LoVo (cell line): Measurements from ENCODE around the gene BIN2.
A peak's percentile ranks its signal among the peaks of the same experiment; 100 is the strongest.
"Not testable (repeated sequence)": the region's sequence is repeated elsewhere in the genome, so short reads cannot be mapped to it uniquely, and the experiment has no call there.

Experiments used
- DNase-seq: peaks from one replicate; pipeline ENCODE4 v3.0.0-alpha.2; 2016; ENCODE audit warnings: low spot score

BIN2 gene

DNA sequence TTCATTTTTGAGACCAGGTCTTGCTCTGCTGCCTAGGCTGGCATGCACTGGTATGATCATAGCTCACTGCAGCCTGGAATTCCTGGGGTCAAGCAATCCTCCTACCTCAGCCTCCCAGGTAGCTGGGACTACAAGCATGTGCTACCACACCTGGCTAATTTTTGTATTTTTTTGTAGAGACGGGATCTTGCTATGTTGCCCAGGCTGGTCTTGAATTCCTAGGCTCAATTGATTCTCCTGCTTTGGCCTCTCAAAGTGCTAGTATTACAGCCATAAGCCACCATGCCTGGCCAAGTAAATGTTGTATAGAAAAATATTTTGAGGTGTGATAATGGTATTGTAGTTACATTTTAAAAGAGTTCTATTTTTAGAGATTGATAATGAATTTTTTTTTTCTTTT lies 12.6 kb downstream of the BIN2 start:
- DNase-seq: no peak

DNA sequence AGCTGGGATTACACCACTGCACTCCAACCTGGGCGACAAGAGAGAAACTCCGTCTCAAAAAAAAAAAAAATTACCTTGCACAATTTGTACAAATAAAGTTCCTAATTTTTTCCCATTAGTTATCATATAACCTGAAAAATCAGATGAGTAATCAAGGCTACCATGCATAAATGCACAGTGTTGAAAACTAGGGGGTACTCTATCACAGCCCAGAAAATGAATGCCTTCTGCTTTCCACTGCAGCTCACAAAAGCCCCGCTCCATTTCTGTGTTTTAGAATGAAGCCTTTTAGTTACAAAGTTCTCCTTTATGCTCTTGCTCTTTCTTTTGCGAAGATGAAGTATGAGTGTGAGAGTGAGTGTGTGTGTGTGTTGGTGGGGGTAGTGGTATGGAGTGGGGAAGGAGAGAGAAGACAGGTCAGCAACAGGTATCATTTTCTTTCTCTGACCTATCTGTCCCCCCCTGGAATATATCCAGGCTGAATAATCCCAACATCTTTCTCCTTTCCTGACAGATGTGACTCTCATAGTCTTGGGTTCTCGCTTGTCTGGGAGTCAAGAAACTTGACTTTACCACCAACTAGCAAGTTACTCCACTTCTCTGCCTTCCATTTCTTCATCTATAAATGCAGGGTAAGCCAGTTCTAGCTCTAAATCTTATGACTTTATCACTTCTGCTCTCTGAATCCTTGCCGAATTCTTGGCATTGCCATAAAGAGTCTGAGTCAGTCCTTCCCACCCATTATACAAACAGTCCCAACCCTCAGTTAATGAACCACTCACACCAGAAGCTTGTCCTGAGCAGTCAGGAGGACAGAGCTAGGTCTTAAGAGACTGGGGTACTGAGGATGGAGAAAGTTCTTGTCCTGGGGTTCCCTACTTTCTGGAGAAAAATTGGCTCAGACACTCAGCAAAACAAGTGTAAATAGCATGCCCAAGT lies 16.1 kb downstream of the BIN2 start:
- DNase-seq: peak; percentile 94

DNA sequence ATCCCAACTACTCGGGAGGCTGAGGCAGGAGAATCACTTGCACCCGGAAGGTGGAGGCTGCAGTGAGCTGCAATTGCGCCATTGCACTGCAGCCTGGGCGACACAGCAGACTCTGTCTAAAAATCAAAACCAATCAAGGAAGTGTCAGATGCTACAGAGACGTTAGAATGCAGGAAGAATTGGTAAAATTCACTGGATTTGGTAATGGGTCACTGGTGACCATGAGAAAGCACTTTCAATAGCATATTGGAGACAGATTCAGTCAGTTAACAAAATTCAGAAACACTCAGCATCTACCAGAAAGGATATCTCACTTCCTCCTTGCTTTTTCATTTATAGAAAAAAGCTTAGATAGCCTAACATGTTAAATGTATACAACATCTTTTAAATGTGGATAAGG lies 17.5 kb downstream of the BIN2 start:
- no peak for DNase-seq

DNA sequence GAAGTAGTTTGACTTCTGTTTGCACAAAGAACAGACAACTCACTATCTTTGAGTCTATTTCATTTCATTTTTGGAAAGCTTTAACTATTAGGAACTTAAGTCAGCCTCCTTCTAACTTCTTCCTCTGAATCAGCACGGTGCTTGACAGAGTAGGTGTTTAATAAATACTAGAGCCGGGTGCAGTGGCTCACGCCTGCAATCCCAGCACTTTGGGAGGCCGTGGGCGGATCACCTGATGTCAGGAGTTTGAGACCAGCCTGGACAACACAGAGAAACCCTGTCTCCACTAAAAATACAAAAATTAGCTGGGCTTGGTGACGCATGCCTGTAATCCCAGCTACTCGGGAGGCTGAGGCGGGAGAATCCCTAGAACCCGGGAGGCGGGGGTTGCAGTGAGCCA lies 23.2 kb downstream of the BIN2 start:
- not testable (repeated sequence) for DNase-seq

DNA sequence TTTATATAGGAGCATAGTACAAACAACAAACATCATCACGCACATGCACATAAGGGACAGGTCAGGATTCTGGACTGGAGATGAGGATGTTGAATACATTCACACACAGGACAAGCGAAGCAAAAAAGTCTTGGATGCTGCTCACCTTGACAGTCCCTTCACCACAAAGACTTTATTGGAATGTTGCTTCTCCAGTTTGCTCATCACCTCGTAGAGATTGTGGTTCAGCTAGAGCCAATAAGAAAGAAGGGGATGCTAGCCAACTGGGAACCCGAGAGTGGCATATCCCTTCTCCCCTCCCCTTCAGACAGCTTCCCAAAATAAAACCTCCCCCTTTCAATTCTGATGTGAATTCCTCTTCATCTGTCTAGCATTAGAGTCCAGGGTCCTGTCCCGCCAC lies 28.3 kb downstream of the BIN2 start:
- no peak for DNase-seq

DNA sequence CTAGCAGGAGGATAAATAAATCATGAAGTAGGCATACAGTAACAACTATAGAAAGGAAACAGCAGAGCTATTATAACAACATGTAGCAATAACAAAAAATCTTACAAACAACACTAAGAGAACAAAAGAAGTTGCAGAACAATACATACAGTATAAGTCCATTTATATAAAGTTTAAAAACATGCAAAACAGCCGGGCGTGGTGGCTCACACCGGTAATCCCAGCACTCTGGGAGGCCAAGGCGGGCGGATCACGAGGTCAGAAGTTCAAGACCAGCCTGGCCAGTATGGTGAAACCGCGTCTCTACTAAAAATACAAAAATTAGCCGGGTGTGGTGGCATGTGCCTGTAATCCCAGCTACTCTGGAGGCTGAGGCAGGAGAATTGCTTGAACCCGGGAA lies 29.9 kb downstream of the BIN2 start:
- not testable (repeated sequence) for DNase-seq

DNA sequence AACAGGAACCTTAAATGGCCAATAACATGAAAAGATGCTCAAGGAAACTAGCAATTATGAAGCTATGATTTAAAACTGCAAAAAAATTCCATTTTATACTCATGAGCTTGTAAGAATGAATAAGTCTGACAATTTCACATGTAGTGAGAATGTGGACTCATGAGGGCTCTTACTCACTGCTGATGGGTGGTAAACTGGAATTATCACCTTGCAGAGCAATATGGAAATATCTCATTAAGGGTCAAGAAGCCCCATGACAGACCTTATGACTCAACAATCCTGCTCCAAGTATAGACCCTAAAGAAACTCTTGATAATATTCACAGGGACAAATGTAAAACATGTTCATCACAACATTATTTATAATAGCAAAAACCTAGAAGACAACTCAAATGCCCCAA lies 30.3 kb downstream of the BIN2 start:
- DNase-seq: no peak

DNA sequence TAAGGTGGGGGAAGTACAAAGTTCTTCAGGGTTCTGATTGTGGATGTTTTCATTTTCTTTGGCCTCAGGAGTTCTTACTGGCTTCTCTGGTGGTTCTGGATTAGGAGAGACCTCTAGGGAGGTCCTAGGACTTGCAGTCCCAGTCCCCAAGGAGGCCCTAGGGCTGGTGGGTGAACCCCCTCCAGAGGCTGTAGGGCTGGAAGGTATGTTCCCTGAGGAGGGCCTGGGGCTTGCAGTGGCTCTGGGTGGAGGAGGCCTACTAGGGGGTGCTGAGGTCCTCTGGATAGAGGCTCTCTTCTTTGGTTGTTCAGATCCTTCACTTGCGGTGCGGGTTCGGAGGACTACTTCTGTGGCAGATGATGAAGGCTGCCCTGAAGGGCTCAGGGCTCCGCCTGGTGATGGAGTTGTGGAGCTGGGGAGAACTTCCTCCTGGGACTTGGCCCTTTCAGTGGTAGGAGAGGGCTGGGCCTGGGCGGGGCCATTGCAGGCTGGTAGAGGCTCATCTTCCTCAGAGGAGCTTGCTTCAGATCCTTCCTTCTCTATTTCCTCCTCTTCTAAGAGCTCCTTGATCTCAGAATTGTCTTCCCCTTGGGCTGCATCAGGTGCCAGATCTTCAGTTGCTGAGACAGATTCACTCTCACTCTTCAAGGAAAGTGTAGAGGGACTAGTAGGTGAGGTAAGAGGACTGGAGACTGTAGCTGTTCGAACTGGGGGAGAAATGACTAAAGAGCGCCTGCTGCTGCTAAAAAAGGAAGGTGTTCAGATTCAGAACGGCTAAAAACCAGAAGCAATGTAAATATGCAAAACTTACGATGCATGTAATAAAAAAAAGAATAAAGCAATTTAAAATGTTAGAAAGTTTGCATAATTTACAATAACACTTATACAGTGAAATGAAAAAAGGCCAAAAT lies 32.1 kb downstream of the BIN2 start:
- peak; percentile 55 for DNase-seq

DNA sequence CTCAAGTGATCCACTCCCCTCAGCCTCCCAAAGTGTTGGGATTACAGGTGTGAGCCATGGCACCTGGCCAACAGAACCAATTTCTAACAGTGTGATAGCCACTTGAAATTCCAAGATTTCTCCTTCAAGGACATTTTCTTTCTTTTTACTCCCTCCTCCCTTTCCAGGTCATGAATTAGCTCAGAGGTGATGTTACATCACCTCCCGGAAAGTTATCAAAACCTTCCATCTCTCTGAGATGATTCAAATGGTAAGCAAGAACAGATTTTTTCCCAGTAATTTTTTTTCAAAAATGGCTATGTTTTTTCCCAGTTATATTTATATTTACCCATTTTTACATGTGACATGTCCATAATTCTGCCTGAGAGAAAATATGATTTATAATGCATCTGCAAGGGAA lies 38.1 kb downstream of the BIN2 start:
- DNase-seq: no peak

DNA sequence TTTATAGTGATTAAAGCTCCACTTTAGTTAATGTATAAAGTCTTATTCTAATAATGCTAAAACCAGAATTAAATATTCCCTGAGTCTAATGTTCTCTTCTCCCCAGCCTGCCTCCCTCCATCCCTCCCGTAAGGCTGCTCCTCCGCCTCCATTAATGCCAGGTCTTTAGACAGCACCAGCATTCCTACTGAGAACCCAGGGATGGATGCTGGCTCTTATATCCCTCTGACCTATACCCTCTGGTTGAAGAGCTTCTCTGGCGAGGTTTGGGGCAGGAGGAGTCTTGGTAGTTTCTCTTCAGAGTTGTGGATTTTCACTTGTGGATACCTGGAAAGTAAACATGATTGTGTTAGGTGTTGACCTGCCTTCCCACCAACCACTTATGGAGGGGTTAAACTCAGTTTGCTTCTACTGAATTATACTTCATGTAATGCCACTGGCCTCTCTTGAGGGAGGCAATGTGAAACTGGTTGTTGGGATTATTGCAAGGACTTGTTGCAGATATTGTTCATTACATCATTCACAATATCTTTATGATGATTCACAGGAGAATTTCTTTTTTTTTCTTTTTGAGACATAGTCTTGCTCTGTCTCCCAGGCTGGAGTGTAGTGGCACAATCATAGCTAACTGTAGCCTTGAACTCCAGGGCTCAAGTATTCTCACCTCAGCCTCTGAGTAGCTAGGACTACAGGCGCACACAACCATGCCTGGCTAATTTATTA lies 42.6 kb downstream of the BIN2 start:
- DNase-seq: peak; percentile 30

DNA sequence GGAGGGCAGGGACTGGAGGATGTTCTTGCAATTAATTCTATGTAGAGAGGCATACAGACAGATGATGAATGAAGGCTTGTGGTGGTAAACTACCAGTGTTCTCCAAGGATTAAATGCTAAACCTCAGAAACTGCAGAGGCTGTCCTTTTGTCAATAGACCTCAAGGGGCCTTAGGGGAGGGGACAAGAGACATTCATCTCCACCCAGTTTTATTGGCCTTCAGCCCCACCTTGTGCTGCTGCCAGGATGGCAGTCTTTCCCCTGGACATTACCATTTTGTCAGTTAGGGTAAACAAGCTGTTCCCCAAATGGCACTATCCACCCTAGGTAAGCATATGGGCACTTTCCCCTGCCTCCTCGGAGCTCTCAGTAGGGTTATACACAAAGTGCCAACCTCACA lies 48.9 kb downstream of the BIN2 start:
- DNase-seq: peak; percentile 40

DNA sequence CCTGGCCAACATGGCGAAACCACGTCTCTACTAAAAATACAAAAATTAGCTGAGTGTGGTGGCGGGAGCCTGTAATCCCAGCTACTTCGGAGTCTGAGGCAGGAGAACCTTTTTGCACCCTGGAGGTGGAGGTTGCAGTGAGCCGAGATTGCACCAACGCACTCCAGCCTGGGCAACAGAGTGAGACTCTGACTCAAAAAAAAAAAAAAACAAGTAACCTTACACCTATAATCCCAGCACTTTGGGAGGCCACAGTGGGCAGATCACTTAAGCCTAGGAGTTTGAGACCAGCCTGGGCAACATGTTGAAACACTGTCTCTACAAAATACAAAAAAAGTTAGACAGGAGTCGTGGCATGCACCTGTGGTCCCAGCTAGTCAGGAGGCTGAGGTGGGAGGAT lies 51.2 kb downstream of the BIN2 start:
- DNase-seq: not testable (repeated sequence)

DNA sequence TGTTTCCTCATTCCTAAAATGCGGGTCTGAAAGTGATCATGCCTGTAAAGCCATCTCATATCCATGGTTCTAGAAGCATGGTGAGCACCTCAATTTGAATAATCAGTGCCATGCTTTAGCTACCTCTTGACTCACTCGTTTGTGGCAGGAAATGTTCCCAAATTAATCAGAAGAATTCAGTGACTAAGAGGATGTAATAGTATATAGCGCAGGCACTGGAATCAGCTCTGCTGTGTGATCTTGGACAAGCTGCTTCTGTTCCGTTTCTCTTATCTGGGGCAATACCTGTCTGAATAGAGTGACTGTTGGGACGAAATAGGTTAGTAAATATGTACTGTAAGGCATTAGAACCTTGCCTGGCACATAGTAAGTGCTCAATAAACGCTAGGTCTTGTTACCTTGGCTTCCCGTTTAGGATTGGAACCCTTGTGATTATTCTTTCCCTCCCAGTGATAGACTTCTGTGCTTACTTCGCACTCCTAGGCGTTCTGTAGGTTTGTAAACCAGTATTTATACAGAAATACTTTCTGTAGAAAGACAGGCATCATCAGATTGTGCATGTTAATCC lies 52.9 kb downstream of the BIN2 start:
- peak; percentile 87 for DNase-seq

DNA sequence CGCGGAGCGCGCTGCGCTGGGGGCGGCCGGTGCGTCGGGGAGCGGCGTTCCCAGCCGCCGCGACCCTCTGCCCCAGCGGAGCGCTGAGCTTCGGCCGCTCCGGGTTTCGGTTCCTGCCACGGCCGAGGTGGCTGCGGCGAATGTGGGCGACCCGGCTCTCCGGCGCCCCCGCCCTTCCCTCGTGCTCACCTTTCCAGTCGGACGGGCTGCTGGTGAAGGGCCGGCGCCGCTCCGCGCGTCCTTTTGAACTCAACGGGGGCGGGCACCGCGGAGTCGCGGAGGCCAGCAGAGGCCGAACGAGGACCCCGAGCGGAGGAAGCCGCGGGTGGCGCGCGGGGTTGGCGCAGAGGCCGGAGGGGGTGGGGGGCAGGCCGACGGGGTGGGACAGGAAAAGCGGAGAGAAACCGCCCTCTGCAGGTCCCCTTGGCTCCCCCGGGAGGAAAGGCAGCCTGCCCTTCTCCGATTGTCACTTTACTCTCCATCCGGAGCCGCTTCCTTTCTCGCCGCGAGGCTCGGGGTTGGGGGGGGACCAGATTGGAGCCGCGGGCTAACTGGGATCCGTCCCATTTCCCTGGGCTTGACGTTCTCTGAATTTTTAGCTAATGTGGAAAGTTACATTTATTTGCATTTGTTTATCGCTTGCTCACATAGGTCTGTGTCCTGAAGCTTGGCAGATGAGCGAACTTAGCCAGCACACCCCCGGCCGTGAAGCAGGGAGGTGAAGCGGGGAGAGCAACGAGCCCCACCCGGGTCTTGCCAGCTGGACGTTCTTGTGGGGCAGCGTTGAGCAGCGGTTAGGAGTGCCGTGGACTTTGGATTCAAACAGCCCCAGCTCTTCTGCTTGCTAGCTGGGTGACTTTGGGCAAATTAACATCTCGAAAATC lies 53.7 kb downstream of the BIN2 start, which contains the start of gene SMAGP:
Gene SMAGP (minus strand): TSS at position 349 of the 884 bp plus-strand sequence. CDS start 1,137 bp downstream, outside the sequence.
- DNase-seq: peak; percentile 84

DNA sequence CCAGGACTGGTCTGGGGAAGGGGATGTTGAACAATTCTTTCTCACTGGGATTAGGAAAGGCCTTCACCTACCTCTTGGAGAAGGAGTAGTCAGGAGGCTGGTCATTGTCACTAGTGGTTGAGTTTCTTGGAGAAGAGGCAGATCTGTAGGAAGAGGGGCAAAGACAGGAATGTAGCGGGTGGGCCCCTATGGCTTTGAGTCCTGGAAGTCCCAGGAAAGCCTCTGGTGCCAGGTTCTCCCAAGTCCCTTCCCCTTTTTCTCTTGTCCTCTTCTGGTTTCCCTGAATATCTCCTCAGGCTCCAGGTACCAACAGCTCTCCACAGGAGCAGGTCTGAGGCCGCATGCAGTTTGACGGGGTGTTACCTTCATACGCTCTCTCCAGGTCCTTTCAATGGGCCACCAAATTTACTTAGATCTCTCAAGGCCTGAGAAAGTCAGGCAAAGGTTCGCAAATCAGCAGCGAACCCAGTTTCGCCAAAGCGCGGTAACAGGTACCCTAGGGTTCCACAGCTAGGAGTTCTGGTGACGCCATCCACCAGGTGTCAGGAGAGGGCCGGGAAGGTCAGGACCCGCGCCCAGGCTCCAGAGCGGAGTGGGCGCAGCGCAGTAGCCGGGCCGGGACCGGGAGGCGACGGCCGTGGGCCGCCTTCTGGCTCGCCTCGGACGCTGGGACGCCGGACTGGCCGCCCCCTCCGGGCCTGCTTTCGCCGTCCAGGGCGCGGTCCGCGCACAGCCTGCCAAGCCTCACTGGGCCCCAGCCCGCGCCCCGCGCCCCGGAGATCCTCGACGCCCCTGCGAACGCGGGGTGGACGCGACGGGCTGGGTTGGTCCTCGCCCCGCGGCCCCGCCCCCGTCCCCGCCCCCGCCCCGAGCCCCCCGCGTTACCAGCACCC lies 54.6 kb downstream of the BIN2 start:
- DNase-seq: peak; percentile 88

DNA sequence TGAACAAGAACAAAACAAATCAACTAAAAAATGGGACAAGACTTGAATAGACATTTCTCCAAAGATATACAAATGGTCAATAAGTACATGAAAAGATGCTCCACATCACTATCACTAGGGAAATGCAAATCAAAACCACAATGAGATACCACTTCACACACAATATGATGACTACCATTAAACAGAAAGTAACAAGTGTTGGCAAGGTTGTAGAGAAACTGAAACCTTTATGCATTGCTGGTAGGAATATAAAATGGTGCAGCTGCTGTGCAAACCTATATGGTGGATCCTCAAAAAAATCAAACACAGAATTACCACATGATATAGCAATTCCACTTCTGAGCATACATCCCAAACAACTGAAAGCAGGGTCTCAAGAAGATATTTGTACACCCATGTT lies 59.0 kb downstream of the BIN2 start:
- DNase-seq: no peak

DNA sequence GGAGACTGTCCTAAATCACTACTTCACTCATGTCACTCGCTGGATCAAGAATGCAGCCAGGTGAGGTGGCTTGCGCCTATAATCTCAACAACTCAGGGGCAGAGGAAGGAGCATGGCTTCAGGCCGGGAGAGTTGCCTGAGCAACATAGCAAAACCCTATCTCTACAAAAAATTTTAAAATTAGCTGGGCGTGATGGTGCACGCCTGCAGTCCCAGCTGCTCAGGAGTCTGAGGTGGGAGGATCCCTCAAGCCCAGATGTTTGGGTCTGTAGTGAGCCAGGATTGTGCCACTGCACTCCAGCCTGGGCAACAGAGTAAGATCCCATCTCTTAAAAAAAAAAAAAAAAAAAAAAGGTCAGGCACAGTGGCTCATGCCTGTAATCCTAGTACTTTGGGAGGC lies 59.7 kb downstream of the BIN2 start:
- DNase-seq: no peak

DNA sequence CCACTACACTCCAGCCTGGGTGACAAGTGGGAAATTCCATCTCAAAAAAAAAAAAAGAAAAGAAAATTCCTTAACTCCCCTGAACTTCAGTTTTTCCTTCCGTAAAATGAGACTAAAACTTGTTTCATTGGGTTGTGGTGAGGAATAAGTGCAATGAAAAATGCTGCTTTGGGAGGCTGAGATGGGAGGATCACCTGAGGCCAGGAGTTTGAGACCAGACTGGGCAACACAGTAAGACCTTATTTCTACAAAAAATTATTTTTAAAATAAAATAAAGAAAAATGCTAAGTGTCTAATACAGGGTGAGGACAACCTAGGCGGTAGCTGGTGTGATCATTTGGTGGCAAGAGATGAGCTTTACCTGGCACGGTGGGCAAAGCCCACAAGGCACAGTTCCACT lies 60.6 kb downstream of the BIN2 start:
- no peak for DNase-seq

DNA sequence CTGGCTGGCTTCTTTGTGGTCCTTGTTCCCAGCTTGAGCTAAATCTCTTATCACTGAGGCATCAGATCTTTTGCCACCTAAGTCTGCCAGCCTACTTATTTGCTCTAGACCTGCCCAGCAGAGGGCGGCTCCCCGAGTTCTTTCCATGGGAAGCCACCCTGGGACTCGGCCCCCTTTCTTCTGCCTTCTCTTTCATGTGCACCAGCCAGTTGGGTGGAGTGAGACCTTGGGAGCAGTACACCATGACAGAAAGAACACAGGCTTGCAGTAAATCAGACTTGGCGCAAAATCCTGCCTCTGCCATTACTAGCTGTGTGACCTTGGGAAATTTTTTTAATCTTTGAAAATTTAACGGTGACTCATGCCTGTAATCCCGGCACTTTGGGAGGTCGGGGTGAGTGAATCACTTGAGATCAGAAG lies 61.2 kb downstream of the BIN2 start:
- DNase-seq: peak; percentile 71

DNA sequence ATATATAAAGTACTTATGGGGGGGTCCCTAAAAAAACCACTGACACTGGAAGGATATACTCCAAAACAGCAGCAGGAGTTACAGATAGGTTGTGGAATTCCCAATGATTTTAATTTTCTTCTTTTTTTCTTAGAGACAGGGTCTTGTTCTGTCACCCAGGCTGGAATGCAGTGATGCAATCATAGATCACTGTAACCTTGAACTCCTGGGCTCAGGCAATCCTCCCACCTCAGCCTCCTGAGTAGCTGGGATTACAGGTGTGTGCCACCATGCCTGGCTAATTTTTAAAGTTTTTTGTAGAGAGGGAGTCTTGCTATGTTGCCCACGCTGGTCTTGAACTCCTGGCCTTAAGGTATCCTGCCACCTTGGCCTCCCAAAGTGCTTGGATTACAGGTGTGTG lies 64.4 kb downstream of the BIN2 start:
- not testable (repeated sequence) for DNase-seq
